SK-N-SH treated with all-trans-retinoic acid at 6 μM for 48 hours (cell line): Measurements from ENCODE around the gene ADGRG7.

Source experiments
- ATAC-seq: fragments of 200-7000 bp; cut with Tn5 transposase; 3 replicates; pipeline ENCODE4 v1.9.1; 2020; ENCODE audit warnings: mild to moderate bottlenecking, moderate library complexity
- ARNTL ChIP-seq: fragments of 450-650 bp; formaldehyde crosslinking; IDR thresholded peaks from 2 replicates; pipeline ENCODE4 v1.5.0; 2020; ENCODE audit warnings: low read depth, mild to moderate bottlenecking, moderate library complexity, borderline replicate concordance
- BACH2 ChIP-seq: fragments of 250-450 bp; sonication (Bioruptor Pico); IDR thresholded peaks from 2 replicates; pipeline ENCODE4 v1.9.0; 2021; ENCODE audit warnings: mild to moderate bottlenecking, borderline replicate concordance
- CSDC2 ChIP-seq: fragments of 250-450 bp; sonication (Bioruptor Pico); IDR thresholded peaks from 2 replicates; pipeline ENCODE4 v1.5.0; 2020; ENCODE audit warnings: mild to moderate bottlenecking, moderate library complexity
- ESRRG ChIP-seq: fragments of 250-450 bp; sonication (Bioruptor Pico); IDR thresholded peaks from 2 replicates; pipeline ENCODE4 v1.6.1; 2021; ENCODE audit warnings: mild to moderate bottlenecking
- GLIS3 ChIP-seq: fragments of 250-450 bp; sonication (Bioruptor Pico); IDR thresholded peaks from 2 replicates; pipeline ENCODE4 v1.5.0; 2020; ENCODE audit warnings: mild to moderate bottlenecking, moderate library complexity
- ISL1 ChIP-seq: fragments of 250-450 bp; sonication (Bioruptor Pico); IDR thresholded peaks from 2 replicates; pipeline ENCODE4 v2.1.2; 2022; ENCODE audit warnings: mild to moderate bottlenecking, moderate library complexity
- OSR1 ChIP-seq: fragments of 250-450 bp; sonication (Bioruptor Pico); IDR thresholded peaks from 2 replicates; pipeline ENCODE4 v1.8.0; 2022; ENCODE audit warnings: moderate library complexity, mild to moderate bottlenecking, inconsistent platforms
- PATZ1 ChIP-seq: fragments of 250-450 bp; sonication (Bioruptor Pico); IDR thresholded peaks from 2 replicates; pipeline ENCODE4 v1.8.0; 2020; ENCODE audit warnings: mild to moderate bottlenecking, moderate library complexity, borderline replicate concordance
- POU6F1 ChIP-seq: fragments of 250-450 bp; sonication (Bioruptor Pico); IDR thresholded peaks from 2 replicates; pipeline ENCODE4 v1.8.0; 2021; ENCODE audit warnings: low read depth, mild to moderate bottlenecking, moderate library complexity, borderline replicate concordance
- PPARA ChIP-seq: fragments of 250-450 bp; sonication (Bioruptor Pico); IDR thresholded peaks from 2 replicates; pipeline ENCODE4 v1.5.0; 2020; ENCODE audit warnings: mild to moderate bottlenecking, borderline replicate concordance
- RARB ChIP-seq: fragments of 250-450 bp; sonication (Bioruptor Pico); IDR thresholded peaks from 2 replicates; pipeline ENCODE4 v1.8.0; 2021; ENCODE audit warnings: mild to moderate bottlenecking, moderate library complexity
- SNAI2 ChIP-seq: fragments of 250-450 bp; sonication (Bioruptor Pico); IDR thresholded peaks from 2 replicates; pipeline ENCODE4 v1.5.0; 2020; ENCODE audit warnings: mild to moderate bottlenecking, moderate library complexity
- TCF4 ChIP-seq: fragments of 250-450 bp; sonication (Bioruptor Pico); IDR thresholded peaks from 2 replicates; pipeline ENCODE4 v1.8.0; 2021; ENCODE audit warnings: mild to moderate bottlenecking, moderate library complexity, borderline replicate concordance
- TOX ChIP-seq: fragments of 250-450 bp; sonication (Bioruptor Pico); IDR thresholded peaks from 2 replicates; pipeline ENCODE4 v1.8.0; 2021; ENCODE audit warnings: mild to moderate bottlenecking, moderate library complexity, borderline replicate concordance
- ZC3H10 ChIP-seq: fragments of 250-450 bp; sonication (Bioruptor Pico); IDR thresholded peaks from 2 replicates; pipeline ENCODE4 v1.5.1; 2021; ENCODE audit warnings: mild to moderate bottlenecking, moderate library complexity
- ZFP3 ChIP-seq: fragments of 250-450 bp; sonication (Bioruptor Pico); IDR thresholded peaks from 2 replicates; pipeline ENCODE4 v1.5.0; 2020; ENCODE audit warnings: mild to moderate bottlenecking, moderate library complexity
- ZFP30 ChIP-seq: fragments of 450-650 bp; formaldehyde crosslinking; IDR thresholded peaks from 2 replicates; pipeline ENCODE4 v1.5.0; 2022; ENCODE audit warnings: mild to moderate bottlenecking, moderate library complexity
- ZNF565 ChIP-seq: fragments of 450-650 bp; formaldehyde crosslinking; conservative IDR thresholded peaks from 2 replicates; pipeline ENCODE4 v1.5.0; 2020; ENCODE audit warnings: low read depth, mild to moderate bottlenecking, moderate library complexity
- ZNF70 ChIP-seq: fragments of 450-650 bp; formaldehyde crosslinking; IDR thresholded peaks from 2 replicates; pipeline ENCODE4 v1.5.0; 2020; ENCODE audit warnings: mild to moderate bottlenecking, moderate library complexity
- ZNF8 ChIP-seq: fragments of 450-650 bp; formaldehyde crosslinking; IDR thresholded peaks from 2 replicates; pipeline ENCODE4 v1.5.0; 2020; ENCODE audit warnings: mild to moderate bottlenecking, moderate library complexity
- TF ChIP-seq, protein P1 (sequence below): fragments of 250-450 bp; sonication (Bioruptor Pico); IDR thresholded peaks from 2 replicates; pipeline ENCODE4 v1.5.1; 2021; ENCODE audit warnings: mild to moderate bottlenecking, moderate library complexity
- TF ChIP-seq, protein P2 (sequence below): fragments of 250-450 bp; sonication (Bioruptor Pico); IDR thresholded peaks from 2 replicates; pipeline ENCODE4 v1.5.0; 2020; ENCODE audit warnings: mild to moderate bottlenecking, moderate library complexity

The ADGRG7 gene

DNA sequence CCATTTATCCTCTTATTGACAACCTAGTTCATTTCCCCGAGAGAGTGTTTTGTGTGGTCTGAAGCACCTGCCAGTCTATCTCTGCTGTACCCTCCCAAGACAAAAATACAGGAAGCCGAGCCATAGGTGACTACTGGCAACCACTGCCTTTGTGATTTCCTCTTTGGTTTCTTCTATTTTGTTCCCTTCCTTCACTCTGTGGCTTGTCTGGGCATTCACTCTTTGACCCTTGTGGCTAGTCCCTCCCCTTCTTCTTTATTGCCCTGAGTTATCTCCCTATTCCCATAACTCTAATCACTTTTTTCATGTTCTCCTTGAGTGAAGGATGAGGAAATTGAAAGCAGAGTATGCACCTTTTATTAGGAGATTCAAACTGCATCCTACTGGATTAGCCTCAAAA, at the start of gene ADGRG7:
Gene ADGRG7 (plus strand): TSS at position 297 of the 400 bp plus-strand sequence. CDS start 256 bp downstream, outside the sequence.
- no peak for ATAC-seq
- TF ChIP-seq ARNTL (CRISPR knock-in tag): no peak
- TF ChIP-seq, protein P1, sequence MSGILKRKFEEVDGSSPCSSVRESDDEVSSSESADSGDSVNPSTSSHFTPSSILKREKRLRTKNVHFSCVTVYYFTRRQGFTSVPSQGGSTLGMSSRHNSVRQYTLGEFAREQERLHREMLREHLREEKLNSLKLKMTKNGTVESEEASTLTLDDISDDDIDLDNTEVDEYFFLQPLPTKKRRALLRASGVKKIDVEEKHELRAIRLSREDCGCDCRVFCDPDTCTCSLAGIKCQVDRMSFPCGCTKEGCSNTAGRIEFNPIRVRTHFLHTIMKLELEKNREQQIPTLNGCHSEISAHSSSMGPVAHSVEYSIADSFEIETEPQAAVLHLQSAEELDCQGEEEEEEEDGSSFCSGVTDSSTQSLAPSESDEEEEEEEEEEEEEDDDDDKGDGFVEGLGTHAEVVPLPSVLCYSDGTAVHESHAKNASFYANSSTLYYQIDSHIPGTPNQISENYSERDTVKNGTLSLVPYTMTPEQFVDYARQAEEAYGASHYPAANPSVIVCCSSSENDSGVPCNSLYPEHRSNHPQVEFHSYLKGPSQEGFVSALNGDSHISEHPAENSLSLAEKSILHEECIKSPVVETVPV (CRISPR knock-in tag): no peak
- TF ChIP-seq ZFP30 (CRISPR knock-in tag): no peak
- no peak for TF ChIP-seq RARB (CRISPR knock-in tag)

- no peak for ATAC-seq
- TF ChIP-seq ZNF70: no peak
- TF ChIP-seq RARB (CRISPR knock-in tag): no peak
- TF ChIP-seq TOX (CRISPR knock-in tag): no peak
- TF ChIP-seq ZNF8 (CRISPR knock-in tag): no peak
- no peak for TF ChIP-seq POU6F1 (CRISPR knock-in tag)
- TF ChIP-seq, protein P1 (CRISPR knock-in tag): no peak
- TF ChIP-seq ZNF565 (CRISPR knock-in tag): no peak
- TF ChIP-seq, protein P2, sequence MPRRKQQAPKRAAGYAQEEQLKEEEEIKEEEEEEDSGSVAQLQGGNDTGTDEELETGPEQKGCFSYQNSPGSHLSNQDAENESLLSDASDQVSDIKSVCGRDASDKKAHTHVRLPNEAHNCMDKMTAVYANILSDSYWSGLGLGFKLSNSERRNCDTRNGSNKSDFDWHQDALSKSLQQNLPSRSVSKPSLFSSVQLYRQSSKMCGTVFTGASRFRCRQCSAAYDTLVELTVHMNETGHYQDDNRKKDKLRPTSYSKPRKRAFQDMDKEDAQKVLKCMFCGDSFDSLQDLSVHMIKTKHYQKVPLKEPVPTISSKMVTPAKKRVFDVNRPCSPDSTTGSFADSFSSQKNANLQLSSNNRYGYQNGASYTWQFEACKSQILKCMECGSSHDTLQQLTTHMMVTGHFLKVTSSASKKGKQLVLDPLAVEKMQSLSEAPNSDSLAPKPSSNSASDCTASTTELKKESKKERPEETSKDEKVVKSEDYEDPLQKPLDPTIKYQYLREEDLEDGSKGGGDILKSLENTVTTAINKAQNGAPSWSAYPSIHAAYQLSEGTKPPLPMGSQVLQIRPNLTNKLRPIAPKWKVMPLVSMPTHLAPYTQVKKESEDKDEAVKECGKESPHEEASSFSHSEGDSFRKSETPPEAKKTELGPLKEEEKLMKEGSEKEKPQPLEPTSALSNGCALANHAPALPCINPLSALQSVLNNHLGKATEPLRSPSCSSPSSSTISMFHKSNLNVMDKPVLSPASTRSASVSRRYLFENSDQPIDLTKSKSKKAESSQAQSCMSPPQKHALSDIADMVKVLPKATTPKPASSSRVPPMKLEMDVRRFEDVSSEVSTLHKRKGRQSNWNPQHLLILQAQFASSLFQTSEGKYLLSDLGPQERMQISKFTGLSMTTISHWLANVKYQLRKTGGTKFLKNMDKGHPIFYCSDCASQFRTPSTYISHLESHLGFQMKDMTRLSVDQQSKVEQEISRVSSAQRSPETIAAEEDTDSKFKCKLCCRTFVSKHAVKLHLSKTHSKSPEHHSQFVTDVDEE (CRISPR knock-in tag): no peak
- TF ChIP-seq ZC3H10 (CRISPR knock-in tag): no peak
- no peak for TF ChIP-seq ZFP3 (CRISPR knock-in tag)
- TF ChIP-seq CSDC2: no peak
- TF ChIP-seq ESRRG (CRISPR knock-in tag): no peak
- TF ChIP-seq ZFP30 (CRISPR knock-in tag): no peak
- no peak for TF ChIP-seq SNAI2 (CRISPR knock-in tag)
- no peak for TF ChIP-seq ARNTL (CRISPR knock-in tag)
- TF ChIP-seq BACH2: no peak
Observed at GRCh38 chr3:100560426-100560825, 49.0 kb upstream of the ADGRG7 start.

DNA sequence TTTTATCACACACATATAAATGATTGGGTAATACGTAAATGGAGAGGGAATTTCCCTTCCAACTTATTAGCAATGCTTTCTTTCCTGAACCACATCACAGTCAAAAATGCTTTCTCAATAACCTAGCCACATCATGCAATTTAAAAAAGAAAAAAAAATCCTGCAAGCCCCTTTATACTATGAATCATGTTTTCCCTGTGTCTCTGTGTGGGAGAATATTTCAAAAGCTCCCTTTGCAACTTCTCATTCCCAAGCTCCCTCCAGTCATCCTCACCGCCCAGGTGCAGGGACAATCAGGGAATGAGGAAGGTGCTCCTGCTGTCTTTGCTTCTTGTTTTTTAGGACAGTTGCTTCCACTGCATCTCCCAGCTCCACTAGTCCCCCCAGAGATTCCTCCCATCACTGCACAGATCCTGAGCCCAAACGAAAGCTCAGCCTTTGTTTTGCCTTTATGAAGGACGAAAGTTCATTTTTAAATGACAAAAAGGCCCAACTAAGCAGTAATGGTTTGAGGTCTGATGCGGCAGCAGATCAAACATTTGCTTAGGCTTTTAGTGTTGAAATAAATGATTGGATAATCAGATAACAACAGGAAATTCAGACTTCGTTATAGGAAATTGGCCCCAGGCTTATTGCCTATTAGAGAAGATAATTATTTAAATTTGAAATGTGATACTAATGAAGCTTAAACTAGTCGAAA, 47.8 kb upstream of the ADGRG7 start:
- peak; percentile 53 for ATAC-seq
- TF ChIP-seq PATZ1 (CRISPR knock-in tag) (no peak), ISL1 (CRISPR knock-in tag) (peak; percentile 56), BACH2 (no peak), ESRRG (CRISPR knock-in tag) (no peak), GLIS3 (no peak), OSR1 (CRISPR knock-in tag) (no peak), CSDC2 (no peak), ARNTL (CRISPR knock-in tag) (no peak), RARB (CRISPR knock-in tag) (no peak), TCF4 (CRISPR knock-in tag) (peak; percentile 26; the same call in 1 of the 2 replicates), ZC3H10 (CRISPR knock-in tag) (no peak), ZNF565 (CRISPR knock-in tag) (no peak), PPARA (no peak), ZFP30 (CRISPR knock-in tag) (no peak)
- TF ChIP-seq, protein P2 (CRISPR knock-in tag): no peak
- TF ChIP-seq, protein P1 (CRISPR knock-in tag): no peak
